ENCODE data around the gene SMIM17.

DNA sequence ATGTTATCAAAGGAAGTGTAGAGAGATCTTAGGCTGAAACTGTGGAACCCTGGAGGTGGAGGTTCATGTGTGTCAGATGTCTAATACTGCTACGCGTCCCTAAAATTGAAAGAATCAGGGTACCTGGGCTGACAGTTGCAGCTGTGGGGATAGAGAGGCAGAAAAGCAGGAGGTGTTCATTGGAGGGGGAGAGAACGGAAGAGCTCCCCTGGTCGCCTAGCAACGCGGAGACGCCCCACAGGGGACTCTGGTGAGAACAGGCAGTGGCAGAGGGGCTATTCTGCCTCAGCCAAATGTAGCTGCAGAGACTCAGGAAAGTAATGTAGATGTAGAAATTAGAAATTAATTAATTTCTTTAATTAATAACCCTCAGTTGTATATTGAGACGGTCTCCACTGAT is 38.7 kb downstream of the SMIM17 start:
- TF ChIP-seq, protein P1, sequence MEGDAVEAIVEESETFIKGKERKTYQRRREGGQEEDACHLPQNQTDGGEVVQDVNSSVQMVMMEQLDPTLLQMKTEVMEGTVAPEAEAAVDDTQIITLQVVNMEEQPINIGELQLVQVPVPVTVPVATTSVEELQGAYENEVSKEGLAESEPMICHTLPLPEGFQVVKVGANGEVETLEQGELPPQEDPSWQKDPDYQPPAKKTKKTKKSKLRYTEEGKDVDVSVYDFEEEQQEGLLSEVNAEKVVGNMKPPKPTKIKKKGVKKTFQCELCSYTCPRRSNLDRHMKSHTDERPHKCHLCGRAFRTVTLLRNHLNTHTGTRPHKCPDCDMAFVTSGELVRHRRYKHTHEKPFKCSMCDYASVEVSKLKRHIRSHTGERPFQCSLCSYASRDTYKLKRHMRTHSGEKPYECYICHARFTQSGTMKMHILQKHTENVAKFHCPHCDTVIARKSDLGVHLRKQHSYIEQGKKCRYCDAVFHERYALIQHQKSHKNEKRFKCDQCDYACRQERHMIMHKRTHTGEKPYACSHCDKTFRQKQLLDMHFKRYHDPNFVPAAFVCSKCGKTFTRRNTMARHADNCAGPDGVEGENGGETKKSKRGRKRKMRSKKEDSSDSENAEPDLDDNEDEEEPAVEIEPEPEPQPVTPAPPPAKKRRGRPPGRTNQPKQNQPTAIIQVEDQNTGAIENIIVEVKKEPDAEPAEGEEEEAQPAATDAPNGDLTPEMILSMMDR (IDR thresholded peaks at IDR 0.05): no peak
- no peak for TF ChIP-seq POLR2A (IDR thresholded peaks at IDR 0.05)
